ENCODE results near the gene NUP188. TPM values are rescaled to one million over a fixed set of nuclear protein-coding genes. Genes with fewer than 3 reads are reported as not detected.
A peak's percentile ranks its signal among the peaks of the same experiment; 100 is the strongest.

NUP188 gene, protein sequence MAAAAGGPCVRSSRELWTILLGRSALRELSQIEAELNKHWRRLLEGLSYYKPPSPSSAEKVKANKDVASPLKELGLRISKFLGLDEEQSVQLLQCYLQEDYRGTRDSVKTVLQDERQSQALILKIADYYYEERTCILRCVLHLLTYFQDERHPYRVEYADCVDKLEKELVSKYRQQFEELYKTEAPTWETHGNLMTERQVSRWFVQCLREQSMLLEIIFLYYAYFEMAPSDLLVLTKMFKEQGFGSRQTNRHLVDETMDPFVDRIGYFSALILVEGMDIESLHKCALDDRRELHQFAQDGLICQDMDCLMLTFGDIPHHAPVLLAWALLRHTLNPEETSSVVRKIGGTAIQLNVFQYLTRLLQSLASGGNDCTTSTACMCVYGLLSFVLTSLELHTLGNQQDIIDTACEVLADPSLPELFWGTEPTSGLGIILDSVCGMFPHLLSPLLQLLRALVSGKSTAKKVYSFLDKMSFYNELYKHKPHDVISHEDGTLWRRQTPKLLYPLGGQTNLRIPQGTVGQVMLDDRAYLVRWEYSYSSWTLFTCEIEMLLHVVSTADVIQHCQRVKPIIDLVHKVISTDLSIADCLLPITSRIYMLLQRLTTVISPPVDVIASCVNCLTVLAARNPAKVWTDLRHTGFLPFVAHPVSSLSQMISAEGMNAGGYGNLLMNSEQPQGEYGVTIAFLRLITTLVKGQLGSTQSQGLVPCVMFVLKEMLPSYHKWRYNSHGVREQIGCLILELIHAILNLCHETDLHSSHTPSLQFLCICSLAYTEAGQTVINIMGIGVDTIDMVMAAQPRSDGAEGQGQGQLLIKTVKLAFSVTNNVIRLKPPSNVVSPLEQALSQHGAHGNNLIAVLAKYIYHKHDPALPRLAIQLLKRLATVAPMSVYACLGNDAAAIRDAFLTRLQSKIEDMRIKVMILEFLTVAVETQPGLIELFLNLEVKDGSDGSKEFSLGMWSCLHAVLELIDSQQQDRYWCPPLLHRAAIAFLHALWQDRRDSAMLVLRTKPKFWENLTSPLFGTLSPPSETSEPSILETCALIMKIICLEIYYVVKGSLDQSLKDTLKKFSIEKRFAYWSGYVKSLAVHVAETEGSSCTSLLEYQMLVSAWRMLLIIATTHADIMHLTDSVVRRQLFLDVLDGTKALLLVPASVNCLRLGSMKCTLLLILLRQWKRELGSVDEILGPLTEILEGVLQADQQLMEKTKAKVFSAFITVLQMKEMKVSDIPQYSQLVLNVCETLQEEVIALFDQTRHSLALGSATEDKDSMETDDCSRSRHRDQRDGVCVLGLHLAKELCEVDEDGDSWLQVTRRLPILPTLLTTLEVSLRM (N-terminal part only)
- 48.0 and 52.0 TPM in 2 replicates for total RNA-seq (2014; rRNA removed)
- Bru-seq, nascent RNA, result percentile 55 among the genes with signal in this experiment
- BruChase-seq, experiment 1, labeled RNA remaining after a 6-hour chase, result percentile 74 among the genes with signal in this experiment
- percentile 61 among the genes with signal in this experiment for BruChase-seq, experiment 2, labeled RNA remaining after a 2-hour chase
- long read RNA-seq, full-length matches to known transcripts, result 11 of 53 reads
- long read RNA-seq, partial matches to known transcripts, result 13 of 53 reads
- long read RNA-seq, other reads (novel, unspliced or antisense), result 29 of 53 reads

- Histone ChIP-seq H3K36me3 (ENCODE audit: low read depth, low read length) (no peaks in the 10 kb centered on the region), H3K4me3 (ENCODE audit: low read length) (peak within 1 kb of the TSS; percentile 83), H3K27me3 (ENCODE audit: low read length) (no peaks in the 10 kb centered on the region), H3K4me2 (ENCODE audit: low read length) (peak within 1 kb of the TSS; percentile 85), H3K4me1 (ENCODE audit: insufficient read depth, low read length) (peaks cover 10% of the 10 kb centered on the region; the same call in 1 of the 2 replicates), H3K9me2 (replicated peaks; ENCODE audit: low read length) (no peaks in the 10 kb centered on the region), H2AFZ (ENCODE audit: low read length) (peak within 1 kb of the TSS; percentile 84), H3K9ac (ENCODE audit: low read length) (peak within 1 kb of the TSS; percentile 93), H3F3A (ENCODE audit: low read length, unreplicated experiment) (no peaks in the 10 kb centered on the region), H3K27ac (ENCODE audit: low read length) (peak within 1 kb of the TSS; percentile 56), H4K20me1 (ENCODE audit: low read length) (no peaks in the 10 kb centered on the region), H3K9me3 (ENCODE audit: low read length) (no peaks in the 10 kb centered on the region), H3K79me2 (ENCODE audit: low read length) (peaks cover 25% of the 10 kb centered on the region)
- intact Hi-C loops (cut with micrococcal nuclease), result no loop called here
- POLR2A ChIA-PET (ENCODE audit: unreplicated experiment), result no interaction called here
- CTCF ChIA-PET, result no interaction called here
- DNase-seq (peak; percentile 89), ATAC-seq (peak; percentile 79)
- TF ChIP-seq CTCF (conservative IDR thresholded peaks at IDR 0.05; ENCODE audit: low read depth, low read length) (no peak), EZH2phosphoT487 (IDR thresholded peaks at IDR 0.05; ENCODE audit: borderline replicate concordance, low read length) (no peak), EZH2 (IDR thresholded peaks at IDR 0.05; ENCODE audit: low read length, unreplicated experiment) (no peak)
- BruUV-seq (replicated peaks), result TSS peak; percentile 68
Measured at GRCh38 chr9:128947527-128948301, at the start of gene NUP188, which contains the start of gene DOLK. NUP188 (plus strand) TSS chr9:128947699; CDS start chr9:128947720, 21 bp downstream. DOLK (minus strand) TSS chr9:128947603; CDS start chr9:128947303, 300 bp downstream.

- no peak for ATAC-seq
Measured at GRCh38 chr9:128898382-128898781, 49.1 kb upstream of the NUP188 start.

More at GRCh38 chr9:128898382-128898781, 49.1 kb upstream of the NUP188 start:
- POLR2A ChIA-PET (ENCODE audit: unreplicated experiment), result no interaction called here
- Histone ChIP-seq H3K4me2 (ENCODE audit: low read length) (no peak overlapping the region), H3K27ac (ENCODE audit: low read length) (no peak overlapping the region), H3K27me3 (ENCODE audit: low read length) (no peaks in the 10 kb centered on the region), H3K4me1 (ENCODE audit: insufficient read depth, low read length) (peaks cover 26% of the 10 kb centered on the region), H3K4me3 (ENCODE audit: low read length) (no peak overlapping the region), H2AFZ (ENCODE audit: low read length) (no peak overlapping the region), H3F3A (ENCODE audit: low read length, unreplicated experiment) (no peaks in the 10 kb centered on the region), H3K9me3 (ENCODE audit: low read length) (no peaks in the 10 kb centered on the region), H4K20me1 (ENCODE audit: low read length) (no peaks in the 10 kb centered on the region), H3K79me2 (ENCODE audit: low read length) (peaks cover 25% of the 10 kb centered on the region), H3K9me2 (replicated peaks; ENCODE audit: low read length) (no peaks in the 10 kb centered on the region), H3K36me3 (ENCODE audit: low read depth, low read length) (peaks cover 7% of the 10 kb centered on the region), H3K9ac (ENCODE audit: low read length) (no peak overlapping the region)
- no peak for TF ChIP-seq CTCF (conservative IDR thresholded peaks at IDR 0.05; ENCODE audit: low read depth, low read length)
- no peak for TF ChIP-seq EZH2phosphoT487 (IDR thresholded peaks at IDR 0.05; ENCODE audit: borderline replicate concordance, low read length)
- no peak for TF ChIP-seq EZH2 (IDR thresholded peaks at IDR 0.05; ENCODE audit: low read length, unreplicated experiment)
- no peak for DNase-seq
- CTCF ChIA-PET, result no interaction called here
- no TSS peak for BruUV-seq (replicated peaks)
- intact Hi-C loops (cut with micrococcal nuclease), result no loop called here
